NCI-H146 (cell line): ENCODE results near the gene PEPD.

Experiments
- DNase-seq: peaks from one replicate; lab custom pipeline; 2025; lab: John Stamatoyannopoulos, UW

Gene PEPD

GRCh38 chr19:33546656-33547055, 25.1 kb upstream of the PEPD start:
- DNase-seq = no peak

DNA sequence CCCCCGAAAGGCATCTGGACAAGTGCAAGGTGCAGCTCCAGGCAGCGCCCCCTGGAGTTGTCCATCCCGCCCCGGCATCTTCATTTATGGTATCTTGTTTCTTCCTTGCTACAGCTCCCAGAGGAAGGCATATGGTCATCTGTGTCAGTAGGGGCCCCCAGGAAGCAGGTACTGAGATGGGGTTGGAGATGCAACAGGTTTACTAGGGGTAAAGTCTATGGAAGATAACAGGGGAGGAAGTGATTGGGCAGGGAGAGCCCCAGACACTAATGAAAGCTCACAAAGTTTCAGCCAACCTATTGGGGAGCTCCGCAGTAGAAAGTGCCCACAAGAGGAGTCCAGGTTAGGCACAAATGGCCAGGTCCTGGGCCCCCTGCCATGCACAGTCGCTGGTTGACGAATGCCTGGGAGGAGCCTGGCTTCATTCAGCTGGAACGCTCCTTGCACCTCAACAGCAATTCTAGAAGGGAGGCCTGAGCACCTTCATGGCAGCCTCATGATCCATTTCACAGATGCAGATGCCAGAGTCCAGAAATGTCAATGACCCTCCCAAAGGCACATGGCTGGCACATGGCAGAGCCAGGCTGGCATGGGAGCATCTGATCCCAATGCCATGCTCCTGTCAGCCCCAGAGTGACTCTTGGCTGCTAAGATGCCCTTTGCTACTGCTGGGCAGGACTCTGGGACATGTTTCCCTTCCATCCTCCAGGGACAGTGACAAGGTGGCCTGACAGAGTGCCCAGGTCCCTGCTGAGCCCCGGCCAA, 23.8 kb upstream of the PEPD start:
- no peak for DNase-seq

- no peak for DNase-seq
These were observed 13.6 kb upstream of the PEPD start for GRCh38 chr19:33535226-33535625.

DNA sequence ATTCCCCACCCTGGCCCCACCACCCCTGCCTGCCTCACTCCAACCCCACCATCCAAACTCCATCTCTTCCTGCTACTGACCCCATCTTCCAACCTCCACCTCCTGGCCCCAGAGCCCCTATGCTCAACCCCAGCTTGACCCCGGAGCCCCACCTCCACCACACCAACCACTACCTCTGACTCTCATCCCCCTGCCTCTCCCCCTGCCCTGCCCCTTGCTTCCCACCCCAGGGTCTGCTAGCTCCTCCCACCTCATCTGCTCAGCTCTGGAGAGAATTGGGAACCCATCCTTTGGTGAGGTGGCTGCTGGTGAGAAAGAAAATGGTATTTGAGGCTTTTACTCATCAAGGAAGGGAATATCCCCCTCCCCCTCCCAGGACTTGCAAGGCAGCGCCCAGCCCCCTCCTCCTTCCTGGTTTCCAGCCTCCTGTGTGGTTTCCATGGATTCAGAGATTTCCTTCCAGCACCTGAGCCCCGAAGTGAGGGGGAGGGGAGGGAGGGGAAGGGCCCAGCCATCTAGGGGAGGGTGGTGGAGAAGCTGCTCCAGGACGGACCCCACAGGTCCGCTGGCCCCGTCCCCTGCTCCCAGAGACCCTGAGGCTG, 11.4 kb upstream of the PEPD start:
- no peak for DNase-seq

- DNase-seq = no peak
These were observed 9.3 kb upstream of the PEPD start for GRCh38 chr19:33530842-33531241.

DNA sequence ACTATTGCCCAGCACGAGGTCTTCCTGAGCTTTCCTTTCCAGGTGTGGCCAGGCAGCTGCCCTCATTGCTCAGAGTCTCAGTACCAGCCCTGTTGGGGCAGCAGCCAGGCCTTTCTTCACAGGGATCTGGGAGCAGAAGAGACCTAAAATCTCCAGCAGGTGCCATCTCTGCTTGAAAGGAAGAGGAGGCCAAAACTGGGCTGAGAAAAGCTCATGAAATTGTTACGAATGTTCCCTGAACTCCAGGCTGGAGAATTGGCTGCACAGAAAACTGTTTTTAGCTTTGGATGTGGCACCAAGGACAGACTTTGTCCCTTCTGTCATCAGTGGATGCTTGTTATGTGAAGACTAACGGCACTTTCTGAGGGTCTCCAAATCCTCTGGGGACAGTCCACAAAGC, 8.7 kb upstream of the PEPD start:
- DNase-seq = no peak

DNA sequence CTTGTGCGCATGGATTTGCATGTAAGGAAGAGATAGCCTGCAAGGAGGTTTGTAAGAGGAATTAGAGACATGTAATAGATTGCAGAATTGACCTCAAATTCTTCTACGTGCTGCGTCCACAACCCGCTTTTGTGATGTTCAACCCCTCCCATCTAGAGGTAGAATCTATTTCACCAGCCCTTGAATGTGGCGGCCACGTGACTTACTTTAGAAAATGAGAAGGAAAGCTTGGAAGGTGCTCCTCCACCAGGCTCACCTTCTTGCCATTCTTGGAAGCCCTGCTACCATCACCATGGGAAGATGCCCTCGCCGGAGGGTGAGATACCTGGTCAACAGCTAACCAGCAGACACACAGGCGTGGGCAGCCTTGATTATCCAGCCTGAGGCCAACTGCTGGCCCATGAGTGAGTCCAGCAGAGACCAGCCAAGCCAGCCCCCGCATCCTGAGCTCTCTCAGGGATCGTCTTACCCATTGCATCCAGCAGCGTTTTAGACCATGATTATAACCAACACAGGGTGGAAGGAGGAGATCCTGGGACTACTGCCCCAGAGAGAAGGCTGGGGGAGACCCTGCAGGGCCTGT, 7.6 kb upstream of the PEPD start:
- no peak for DNase-seq

GRCh38 chr19:33528404-33528803, 6.8 kb upstream of the PEPD start:
- no peak for DNase-seq

DNA sequence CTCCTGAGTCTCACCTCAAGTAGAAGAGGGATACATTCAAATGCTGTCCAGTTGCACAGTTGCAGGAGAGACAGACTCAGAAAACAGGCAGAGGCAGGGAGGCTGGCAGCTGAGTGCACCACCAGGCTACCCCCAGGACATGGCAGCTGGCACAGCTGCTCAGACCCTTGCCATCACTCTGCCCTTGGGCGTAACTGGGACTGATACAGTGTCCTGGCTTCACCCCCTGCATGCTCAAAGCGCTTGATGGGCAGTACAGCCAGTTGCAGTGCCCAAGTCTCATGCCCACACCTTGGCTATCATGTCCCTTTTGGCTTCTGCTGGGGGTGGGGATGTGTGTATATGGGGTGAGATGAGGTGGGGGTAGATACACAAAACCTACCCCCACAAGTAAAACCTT, 5.5 kb upstream of the PEPD start:
- DNase-seq = no peak

DNA sequence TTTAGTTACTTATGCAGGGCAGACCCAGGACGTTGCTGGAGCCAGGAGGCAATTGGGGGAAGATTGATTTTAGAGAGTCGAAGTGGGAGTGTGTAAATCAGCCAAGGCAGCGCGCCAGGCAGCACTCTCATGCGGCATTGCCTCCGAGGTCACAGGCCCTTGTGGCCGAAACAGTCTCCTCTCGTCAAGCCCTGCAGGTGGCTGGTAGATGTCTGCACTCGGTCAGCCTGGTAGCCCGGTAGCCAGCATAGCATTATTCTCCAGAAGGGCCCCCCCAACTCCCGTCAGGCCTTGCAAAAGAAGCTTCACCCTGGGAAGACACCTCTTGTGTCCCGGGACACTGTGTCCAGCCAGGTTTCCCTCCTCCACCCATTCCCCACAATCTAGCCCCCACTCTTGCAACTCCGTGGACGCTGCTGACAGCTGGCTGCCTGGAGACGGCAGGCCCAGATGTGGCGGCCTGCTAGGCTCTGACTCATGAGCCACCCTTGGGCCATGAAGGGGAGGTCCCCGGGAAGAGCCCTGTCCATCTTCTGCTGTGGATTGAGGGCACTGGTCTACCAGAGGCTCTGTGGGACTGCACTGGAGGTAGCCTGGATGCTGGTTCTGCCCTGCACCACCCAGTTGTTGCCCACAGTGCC, 2.6 kb upstream of the PEPD start:
- no peak for DNase-seq

GRCh38 chr19:33523167-33523566, 1.6 kb upstream of the PEPD start:
- no peak for DNase-seq

DNA sequence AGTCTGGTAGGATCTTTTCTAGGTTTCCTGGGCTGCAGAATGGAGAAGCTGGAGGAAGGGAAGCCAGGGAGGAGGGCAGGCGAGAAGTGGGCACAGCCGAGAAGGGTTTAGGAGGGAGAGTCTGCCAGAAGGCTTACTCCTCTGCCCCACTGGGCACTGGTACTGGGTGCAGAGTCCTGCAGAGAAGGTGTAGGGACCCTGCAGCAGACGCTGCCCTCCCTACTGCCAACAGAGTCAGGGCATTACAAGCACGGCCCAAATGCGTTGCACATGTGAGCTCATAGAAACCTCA, 726 bp upstream of the PEPD start:
- DNase-seq = no peak

DNA sequence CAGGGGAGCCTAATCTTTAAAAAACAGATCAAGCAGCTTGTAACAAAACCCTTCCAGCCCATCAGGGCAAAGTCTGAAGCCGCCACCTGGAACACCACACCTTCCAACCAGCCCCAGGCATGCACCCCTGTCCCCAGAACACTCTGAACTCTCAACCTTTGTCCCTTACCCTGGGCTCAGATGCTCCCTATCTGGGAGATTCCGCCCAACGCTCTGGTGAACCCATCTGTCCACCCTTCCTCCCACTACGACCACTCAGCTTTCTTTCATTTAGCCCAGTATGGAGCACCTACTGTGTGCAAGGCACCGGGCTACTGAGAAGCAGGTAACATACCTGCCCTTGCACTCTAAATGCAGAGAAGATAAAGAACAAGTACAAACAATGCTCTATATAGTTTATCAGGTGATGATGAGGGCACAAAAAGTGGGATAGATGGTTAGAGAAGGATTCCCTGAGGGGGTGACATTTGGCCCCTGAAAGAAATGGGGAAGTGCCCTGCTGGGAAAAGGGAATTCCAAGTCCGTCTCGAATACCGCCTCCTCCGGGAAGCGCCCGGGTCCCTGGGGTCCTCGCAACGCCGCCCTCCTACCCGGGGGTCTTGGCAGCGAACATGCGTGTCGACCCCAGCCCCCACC, 629 bp downstream of the PEPD start:
- DNase-seq = no peak

- DNase-seq = no peak
These were observed 1.4 kb downstream of the PEPD start for GRCh38 chr19:33520048-33520643.

GRCh38 chr19:33519416-33519815, 2.2 kb downstream of the PEPD start:
- no peak for DNase-seq

DNA sequence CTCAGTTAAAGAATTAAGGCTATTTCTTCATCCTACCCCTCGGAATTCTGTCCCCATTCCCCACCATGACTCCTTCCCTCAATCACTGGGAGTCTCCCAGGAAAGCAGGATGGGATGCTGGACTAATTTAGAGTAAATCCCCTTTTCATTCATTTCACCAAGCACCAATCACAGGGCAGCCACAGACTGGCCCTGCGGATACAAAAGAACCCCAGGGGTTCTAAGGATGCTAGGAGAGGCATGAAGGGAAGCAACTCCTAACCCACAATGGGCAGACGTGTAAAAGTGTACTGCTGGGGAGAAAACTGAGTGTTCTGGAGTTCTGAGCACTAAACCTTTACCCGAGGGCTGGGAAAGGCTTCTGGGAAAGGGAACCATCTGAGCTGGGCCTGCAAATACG, 3.0 kb downstream of the PEPD start:
- no peak for DNase-seq

- no peak for DNase-seq
These were observed 3.7 kb downstream of the PEPD start for GRCh38 chr19:33517922-33518321.

DNA sequence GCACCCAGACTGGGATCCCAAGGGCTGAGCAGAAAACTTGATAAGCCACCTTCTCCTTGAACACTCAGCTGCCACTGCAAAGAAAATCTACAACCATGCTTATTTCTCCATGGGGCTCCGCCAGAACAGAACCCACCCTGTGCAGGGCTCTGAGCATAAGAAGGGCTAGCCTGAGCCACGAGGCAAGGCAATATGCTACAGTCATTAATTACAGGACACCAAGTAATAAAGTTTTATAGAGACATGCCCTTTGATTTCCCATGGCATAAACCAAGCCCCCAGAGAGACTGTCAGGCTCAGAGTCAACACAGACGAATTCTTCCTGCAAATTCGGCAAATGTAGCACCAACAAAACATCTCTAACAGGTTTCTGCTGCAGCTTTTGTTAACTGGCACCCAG, 5.7 kb downstream of the PEPD start:
- no peak for DNase-seq

- DNase-seq = no peak
These were observed 6.6 kb downstream of the PEPD start for GRCh38 chr19:33514885-33515551.

- no peak for DNase-seq
These were observed 8.2 kb downstream of the PEPD start for GRCh38 chr19:33513424-33513823.

DNA sequence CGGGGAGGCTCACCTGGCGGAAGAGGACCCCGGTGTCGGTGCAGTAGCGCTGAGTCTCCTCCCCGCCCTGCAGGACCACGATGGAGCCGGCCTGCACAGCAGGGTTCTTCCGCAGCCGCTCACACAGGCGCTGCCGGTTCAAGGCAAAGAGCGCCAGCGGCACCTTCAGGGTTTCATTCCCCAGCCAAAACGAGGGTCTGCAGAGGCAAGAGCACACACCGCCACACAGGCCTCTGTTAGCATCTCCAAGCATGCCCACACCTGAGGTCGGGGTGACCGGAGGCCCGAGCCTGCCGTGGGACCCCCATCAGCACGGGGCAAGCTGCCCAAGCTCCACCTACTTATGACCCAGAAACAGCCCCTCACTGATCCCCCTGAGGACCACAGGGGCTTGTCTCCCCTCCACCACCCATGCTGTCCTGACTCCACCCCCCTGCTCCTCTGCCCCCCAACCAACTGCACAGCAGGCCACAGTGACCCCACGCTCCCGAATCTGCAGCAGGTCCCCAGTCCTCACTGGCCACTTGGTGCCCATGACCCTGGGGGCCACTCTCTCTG, 8.9 kb downstream of the PEPD start:
- DNase-seq = no peak

DNA sequence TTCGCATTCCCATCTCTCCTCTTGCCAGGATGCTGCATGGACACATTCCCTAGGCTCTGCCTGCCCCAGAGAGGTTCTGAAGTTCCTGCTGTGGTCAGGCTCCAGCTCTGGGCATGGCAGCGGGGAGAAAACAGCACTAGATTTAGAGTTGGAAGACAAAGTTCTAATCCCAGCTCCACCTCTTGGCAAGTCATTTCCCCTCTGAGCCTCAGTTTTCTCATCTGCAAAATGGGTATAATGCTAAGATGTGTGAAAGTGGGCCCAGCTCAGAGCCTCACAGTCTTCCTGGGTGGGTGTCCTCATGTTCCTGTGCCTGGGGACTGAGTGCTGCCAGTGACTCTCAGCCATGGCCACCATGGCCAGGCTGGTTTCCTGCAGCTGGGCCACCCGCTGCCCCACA, 9.6 kb downstream of the PEPD start:
- DNase-seq = no peak
